B cell (primary cell): ENCODE results near the gene CCNG1. TPM values are rescaled to one million over a fixed set of nuclear protein-coding genes. Genes with fewer than 3 reads are reported as not detected.

ENCODE experiments used
- polyA plus RNA-seq: library from polyadenylated mRNA; depleted of rRNA; stranded (reverse); fragments of >200 nt; gene quantifications from 2 replicates; pipeline ENCODE4 v1.2.3, GENCODE V29; 2012
- small RNA-seq: library from RNA; depleted of rRNA; stranded (forward); fragments of <200 nt; gene quantifications from one replicate; pipeline ENCODE3, GENCODE V24; 2012; ENCODE audit warnings: low replicate concordance, low read depth; ENCODE audit not compliant: insufficient read length
- total RNA-seq, 2 donors: library from RNA; stranded (reverse); fragments of 120-200 nt in 1 of 2; gene quantifications; 1 replicate in 1 of 2; 2 replicates in 1 of 2; pipeline versions ENCODE4 v1.2.3 to v1.2.4, GENCODE V29; 2013 to 2022

Gene CCNG1
- total and polyA plus RNA-seq, 2 donors (not counting 1 experiment from before 2014, with no cell fraction given) = 29.0 to 80.1 TPM

Small RNA genes within 50 kb of the gene (small RNA-seq; reads per million reads assigned to genes)
- gene AC008723.1 = not detected

Other genes with a start within 250 kb of the CCNG1 start
- 24.4 TPM in 2 replicates for gene NUDCD2, start 22.5 kb downstream of the CCNG1 start, total RNA-seq
- gene NUDCD2, start 22.5 kb downstream of the CCNG1 start, polyA plus RNA-seq = 6.8 and 8.5 TPM in 2 replicates
- gene HMMR, start 23.0 kb downstream of the CCNG1 start, total RNA-seq = 1.4 and 1.6 TPM in 2 replicates
- 0.30 and 0.34 TPM in 2 replicates for gene HMMR, start 23.0 kb downstream of the CCNG1 start, polyA plus RNA-seq
- 117 and 123 TPM in 2 replicates for gene MAT2B, start 68.0 kb downstream of the CCNG1 start, total RNA-seq
- 33.9 and 48.8 TPM in 2 replicates for gene MAT2B, start 68.0 kb downstream of the CCNG1 start, polyA plus RNA-seq